ENCODE results near the gene CIC.

- TF ChIP-seq SMC3 (IDR thresholded peaks at IDR 0.05) (no peak), CTCF (IDR thresholded peaks at IDR 0.05) (no peak), POLR2A (IDR thresholded peaks at IDR 0.05; ENCODE audit: low read length) (no peak), CBX8 (IDR thresholded peaks at IDR 0.05) (no peak)
Measured at GRCh38 chr19:42269478-42270345, 660 bp downstream of the CIC start.

Data from A549 (cell line).